H1 (cell line): ENCODE measurements around the gene SMPD2. TPM values are rescaled to one million over a fixed set of nuclear protein-coding genes. Genes with fewer than 3 reads are reported as not detected.
A peak's percentile ranks its signal among the peaks of the same experiment; 100 is the strongest.

Source experiments
- CTCF ChIA-PET: fragments of 300-600 bp; sonication (Branson Sonifier 250); formaldehyde crosslinking; loops from one replicate; lab custom pipeline; 2021; ENCODE audit not compliant: partially characterized antibody; lab: Charles Lee
- POLR2A ChIA-PET: fragments of 300-600 bp; sonication (Branson Sonifier 250); formaldehyde crosslinking; loops from one replicate; lab custom pipeline; 2021; ENCODE audit warnings: inconsistent platforms; ENCODE audit not compliant: partially characterized antibody; lab: Charles Lee
- DNase-seq, 2 experiments: peaks; one replicate each; pipeline versions ENCODE4 v3.0.0 to v3.0.0-alpha.2; 2010 to 2022; ENCODE audit warnings: low spot score in 2 of 2, low read depth in 1 of 2, mixed read lengths in 1 of 2
- FAIRE-seq: peaks from 2 replicates; lab custom pipeline; 2011; peaks lifted over from hg19 to GRCh38; lab: Jason Lieb, UNC
- H2AFZ ChIP-seq: 2 replicates; pipeline ENCODE4 v1.8.1; 2012; ENCODE audit warnings: low read length, inconsistent platforms
- H2AK5ac ChIP-seq: 2 replicates; pipeline ENCODE4 v1.6.1; 2013; ENCODE audit warnings: low read depth, low read length
- H2BK120ac ChIP-seq: replicated peaks from 2 replicates; pipeline ENCODE3; 2013; ENCODE audit warnings: low read depth, low read length, inconsistent platforms
- H2BK12ac ChIP-seq: 2 replicates; pipeline ENCODE4 v1.6.1; 2013; ENCODE audit warnings: low read depth, low read length
- H2BK15ac ChIP-seq: 2 replicates; pipeline ENCODE4 v1.6.1; 2013; ENCODE audit warnings: low read length
- H2BK20ac ChIP-seq: 2 replicates; pipeline ENCODE4 v1.6.1; 2013; ENCODE audit warnings: low read length
- H2BK5ac ChIP-seq: 2 replicates; pipeline ENCODE4 v1.6.1; 2013; ENCODE audit warnings: low read depth, low read length
- H3K14ac ChIP-seq: 2 replicates; pipeline ENCODE4 v1.6.1; 2013; ENCODE audit warnings: inconsistent platforms; ENCODE audit not compliant: insufficient read length
- H3K18ac ChIP-seq: 2 replicates; pipeline ENCODE4 v1.6.1; 2013; ENCODE audit warnings: low read length; ENCODE audit errors: extremely low read depth
- H3K23ac ChIP-seq: 2 replicates; pipeline ENCODE4 v1.6.1; 2013; ENCODE audit warnings: inconsistent platforms; ENCODE audit not compliant: insufficient read length
- H3K23me2 ChIP-seq: 2 replicates; pipeline ENCODE4 v1.6.1; 2013; ENCODE audit warnings: low read depth, low read length
- H3K27ac ChIP-seq: 2 replicates; pipeline ENCODE4 v1.6.1; 2011; ENCODE audit warnings: low read depth, low read length, inconsistent platforms
- H3K27me3 ChIP-seq, 4 experiments: replicated peaks in 1 of 4; 1 replicate in 1 of 4; 2 replicates in 3 of 4; pipeline versions ENCODE4 v1.6.1 to v1.8.1; 2011 to 2013; ENCODE audit warnings: low read length in 3 of 4, mild to moderate bottlenecking in 3 of 4, inconsistent platforms in 2 of 4, mixed read lengths in 2 of 4, moderate library complexity in 1 of 4; ENCODE audit not compliant: control insufficient read depth in 3 of 4, insufficient read depth in 3 of 4; ENCODE audit errors: extremely low read depth in 1 of 4
- H3K36me3 ChIP-seq, 4 experiments: 2 replicates each; pipeline versions ENCODE4 v1.6.1 to v1.8.1; 2011 to 2013; ENCODE audit warnings: mild to moderate bottlenecking in 4 of 4, low read length in 3 of 4, moderate library complexity in 2 of 4, control low read depth in 1 of 4, inconsistent platforms in 1 of 4; ENCODE audit not compliant: insufficient read depth in 4 of 4, control insufficient read depth in 2 of 4
- H3K4ac ChIP-seq: replicated peaks from 2 replicates; pipeline ENCODE3; 2013; ENCODE audit warnings: low read length, low read depth, mixed read lengths, inconsistent platforms; ENCODE audit not compliant: insufficient read length
- H3K4me1 ChIP-seq, 4 experiments: replicated peaks in 1 of 4; 1 replicate in 1 of 4; 2 replicates in 3 of 4; pipeline versions ENCODE4 v1.6.1 to v1.8.1; 2011 to 2013; ENCODE audit warnings: low read length in 3 of 4, inconsistent platforms in 2 of 4, mixed read lengths in 1 of 4; ENCODE audit not compliant: insufficient read depth in 4 of 4, control insufficient read depth in 3 of 4
- H3K4me2 ChIP-seq, 2 experiments: 2 replicates each; pipeline versions ENCODE4 v1.6.1 to v1.8.1; 2011 to 2013; ENCODE audit warnings: low read depth in 2 of 2, low read length in 2 of 2, control low read depth in 1 of 2, inconsistent platforms in 1 of 2, mild to moderate bottlenecking in 1 of 2; ENCODE audit not compliant: insufficient read depth in 1 of 2
- H3K4me3 ChIP-seq, 4 experiments: fragments of 200-600, 300-600 bp in 1 of 4; sonication (generic), shearing (Covaris generic), sonication (Bioruptor Twin) in 1 of 4; 2 replicates each; pipeline versions ENCODE4 v1.5.1 to v1.8.1; 2011 to 2016; ENCODE audit warnings: low read length in 4 of 4, low read depth in 3 of 4, control low read depth in 2 of 4, inconsistent platforms in 2 of 4, mild to moderate bottlenecking in 2 of 4, mixed read lengths in 1 of 4, moderate library complexity in 1 of 4; ENCODE audit not compliant: insufficient read depth in 2 of 4; ENCODE audit errors: extremely low read depth in 1 of 4
- H3K56ac ChIP-seq: replicated peaks from 2 replicates; pipeline ENCODE3; 2013; ENCODE audit warnings: low read depth, mild to moderate bottlenecking, mixed read lengths, low read length, inconsistent platforms; ENCODE audit not compliant: insufficient read length
- H3K79me1 ChIP-seq: 2 replicates; pipeline ENCODE4 v1.6.1; 2013; ENCODE audit warnings: low read depth, low read length, control low read depth
- H3K79me2 ChIP-seq, 2 experiments: 2 replicates each; pipeline versions ENCODE4 v1.6.1 to v1.8.1; 2012 to 2013; ENCODE audit warnings: low read length in 2 of 2, mild to moderate bottlenecking in 2 of 2, inconsistent platforms in 1 of 2; ENCODE audit not compliant: insufficient read depth in 2 of 2, control insufficient read depth in 1 of 2
- H3K9ac ChIP-seq, 4 experiments: replicated peaks in 1 of 4; 1 replicate in 1 of 4; 2 replicates in 3 of 4; pipeline versions ENCODE4 v1.6.1 to v1.8.1; 2011 to 2013; ENCODE audit warnings: low read depth in 3 of 4, low read length in 3 of 4, control low read depth in 2 of 4, mild to moderate bottlenecking in 2 of 4, moderate library complexity in 2 of 4, inconsistent platforms in 1 of 4; ENCODE audit errors: extremely low read depth in 1 of 4
- H3K9me3 ChIP-seq, 2 experiments: 2 replicates each; pipeline versions ENCODE4 v1.6.1 to v1.8.1; 2012 to 2013; ENCODE audit warnings: mild to moderate bottlenecking in 2 of 2, moderate library complexity in 2 of 2, control low read depth in 1 of 2, inconsistent platforms in 1 of 2, low read depth in 1 of 2, low read length in 1 of 2, mixed read lengths in 1 of 2; ENCODE audit not compliant: insufficient read depth in 2 of 2
- H4K20me1 ChIP-seq, 2 experiments: replicated peaks in 1 of 2; 2 replicates each; pipeline versions ENCODE3 to v1.8.1; 2011 to 2013; ENCODE audit warnings: inconsistent platforms in 2 of 2, low read length in 2 of 2, mild to moderate bottlenecking in 1 of 2; ENCODE audit not compliant: insufficient read depth in 2 of 2, control insufficient read depth in 1 of 2
- H4K5ac ChIP-seq: 2 replicates; pipeline ENCODE4 v1.6.1; 2013; ENCODE audit warnings: low read length, low read depth, mixed read lengths, inconsistent platforms; ENCODE audit not compliant: insufficient read length
- H4K8ac ChIP-seq: 2 replicates; pipeline ENCODE4 v1.8.0; 2013; ENCODE audit warnings: mild to moderate bottlenecking, moderate library complexity, low read length, inconsistent platforms; ENCODE audit not compliant: insufficient read depth; ENCODE audit errors: extremely low read depth
- H4K91ac ChIP-seq: replicated peaks from 2 replicates; pipeline ENCODE3; 2013; ENCODE audit warnings: low read length, mixed read lengths, inconsistent platforms; ENCODE audit not compliant: insufficient read length
- BCL11A ChIP-seq, 2 experiments: IDR thresholded peaks; one replicate each; pipeline ENCODE4 v1.6.1; 2011; ENCODE audit warnings: low read depth in 2 of 2, low read length in 2 of 2, mild to moderate bottlenecking in 2 of 2
- KDM4A ChIP-seq: IDR thresholded peaks from one replicate; pipeline ENCODE4 v1.7.1; 2012; ENCODE audit warnings: low read depth, mild to moderate bottlenecking, moderate library complexity, low read length, inconsistent platforms; ENCODE audit not compliant: severe bottlenecking
- RXRA ChIP-seq: IDR thresholded peaks from 2 replicates; pipeline ENCODE4 v1.6.1; 2011; ENCODE audit warnings: low read depth, mild to moderate bottlenecking, low read length, moderate library complexity; ENCODE audit not compliant: insufficient read depth
- SIRT6 ChIP-seq: IDR thresholded peaks from one replicate; pipeline ENCODE4 v1.7.1; 2012; ENCODE audit warnings: low read length, inconsistent platforms
- TCF12 ChIP-seq: IDR thresholded peaks from 2 replicates; pipeline ENCODE4 v1.6.1; 2011; ENCODE audit warnings: low read depth, mild to moderate bottlenecking, low read length
- YY1 ChIP-seq: IDR thresholded peaks from 2 replicates; pipeline ENCODE4 v1.6.1; 2011; ENCODE audit warnings: low read depth, mild to moderate bottlenecking, low read length
- WGBS, 2 experiments: shearing (Covaris generic) in 1 of 2; methylation state at CpG; one replicate each; pipeline versions ENCODE4 v1.1.6 to v1.1.7; 2013 to 2015; ENCODE audit warnings: low lambda C conversion rate in 2 of 2, mixed read lengths in 2 of 2, inconsistent platforms in 1 of 2, low coverage in 1 of 2, missing lambda C conversion rate in 1 of 2; ENCODE audit not compliant: insufficient replicate concordance in 2 of 2, insufficient coverage in 1 of 2, insufficient read length in 1 of 2; ENCODE audit errors: extremely low coverage in 1 of 2, missing lambda C conversion rate in 1 of 2; 5-methylcytosine and 5-hydroxymethylcytosine counted together
- polyA plus RNA-seq, 7 experiments: library from polyadenylated mRNA; depleted of rRNA in 3 of 7; stranded (reverse) in 5 of 7; unstranded in 2 of 7; fragments of >200 nt in 5 of 7; fragments of 200-250 nt in 2 of 7; gene quantifications; 1 replicate in 5 of 7; 2 replicates in 1 of 7; 4 replicates in 1 of 7; pipeline versions ENCODE4 v1.2.1 to v1.2.3, GENCODE V29; 2011 to 2013; ENCODE audit warnings: missing spikeins in 2 of 7, mixed read lengths in 2 of 7
- total RNA-seq: library from RNA; stranded (reverse); fragmentation: NEBNext Ultra II Directional; extraction: Animal tissue kit (Norgen Biotek cat#: 25700); gene quantifications from 2 replicates; pipeline ENCODE4 v1.2.1, GENCODE V29; 2021
- TF ChIP-seq, protein P1 (sequence below), 3 experiments: IDR thresholded peaks; 1 replicate in 2 of 3; 2 replicates in 1 of 3; pipeline versions ENCODE4 v1.5.1 to v1.6.1; 2011; ENCODE audit warnings: low read length in 3 of 3, mild to moderate bottlenecking in 3 of 3, inconsistent platforms in 2 of 3, low read depth in 1 of 3, moderate library complexity in 1 of 3; ENCODE audit not compliant: insufficient read depth in 1 of 3; ENCODE audit errors: control extremely low read depth in 1 of 3
- TF ChIP-seq, protein P2 (sequence below): IDR thresholded peaks from 2 replicates; pipeline ENCODE4 v1.6.1; 2011; ENCODE audit warnings: low read depth, mild to moderate bottlenecking, low read length; ENCODE audit not compliant: insufficient read depth

Gene SMPD2
- total and polyA plus RNA-seq, 2 of the 8 experiments (the other 6 are each of a cell fraction or from before 2014, with no cell fraction given), result 11.5 to 17.2 TPM

DNA sequence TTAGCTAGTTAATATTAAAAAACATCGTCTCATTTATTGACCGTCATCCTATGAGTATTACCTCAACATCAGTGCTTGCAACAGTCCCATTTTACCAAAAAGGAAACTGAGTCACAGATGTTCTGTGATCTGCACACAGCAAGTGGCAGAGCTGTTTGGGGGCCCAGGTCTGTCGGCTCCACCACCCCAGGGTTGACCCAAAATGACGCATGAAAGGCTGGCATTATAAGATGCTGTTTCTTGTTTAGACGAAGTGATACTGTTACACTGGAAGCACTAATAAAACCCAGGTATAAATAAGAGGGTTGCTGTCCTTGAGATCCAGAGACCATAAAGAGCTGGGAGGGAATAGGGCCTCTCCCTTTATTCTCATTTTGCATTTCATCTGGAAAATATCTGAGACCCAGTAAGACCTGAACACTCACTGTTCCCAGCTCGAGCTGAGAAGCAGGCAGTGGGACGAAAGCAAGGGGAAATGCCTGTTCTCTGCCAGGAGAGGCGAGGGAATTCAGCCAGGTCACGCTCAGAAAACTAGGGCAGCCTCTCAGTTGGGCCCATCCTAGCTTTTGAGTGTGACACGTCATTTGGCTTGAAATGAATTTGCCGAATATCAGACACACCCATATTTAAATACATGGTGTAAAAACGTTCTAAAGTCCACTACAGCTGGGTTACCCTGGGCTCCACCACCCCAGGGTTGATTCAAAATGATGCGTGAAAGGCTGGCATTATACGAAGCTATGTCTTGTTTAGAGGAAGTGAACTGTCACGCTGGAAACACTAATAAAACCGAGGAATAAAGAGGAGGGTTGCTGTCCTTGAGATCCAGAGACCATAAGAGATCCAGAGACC is 16.4 kb downstream of the SMPD2 start:
- H2BK15ac ChIP-seq, result no peak overlapping the region
- 74% methylated on average over 16 of the region's 16 CpGs; no CpG with 5 or more reads in 1 of the 2 experiments for WGBS, 2 experiments
- no peak overlapping the region for H2BK5ac ChIP-seq
- peaks cover 0 to 3% of the 10 kb centered on the region in 2 experiments; a peak in 1 of 4 replicates for H3K9me3 ChIP-seq
- no peaks in the 10 kb centered on the region; the same call in 1 of the 2 replicates for H3K79me1 ChIP-seq
- FAIRE-seq (no peak), DNase-seq (no peak)
- H2BK120ac ChIP-seq, result no peak overlapping the region
- no peak overlapping the region; a peak in 1 of 7 replicates for H3K9ac ChIP-seq
- no peak overlapping the region for H4K91ac ChIP-seq
- ChIA-PET CTCF (interaction anchor here (0.8 to 7.5 kb wide), 9 partner anchors 9 to 854 kb away, joined by 3 to 63 read pairs (median 4); partner anchors contain the start of genes PPIL6 and SMPD2), POLR2A (interaction anchor here (1.0 to 7.5 kb wide), 11 partner anchors 8 to 106 kb away, joined by 3 to 85 read pairs (median 5); partner anchors contain the start of genes PPIL6 and SMPD2)
- peaks cover 8% of the 10 kb centered on the region for H3K23me2 ChIP-seq
- no peak overlapping the region for H3K14ac ChIP-seq
- no peak overlapping the region for H3K23ac ChIP-seq
- peak overlapping the region; percentile 60 to 84 (median 64); a peak in 6 of 8 replicates for H3K4me3 ChIP-seq
- no peak overlapping the region for H3K27ac ChIP-seq
- no peak overlapping the region for H2AK5ac ChIP-seq
- 0 out of 2 replicates have a peak overlapping the region, but pooled peaks have one; percentile 14 for H3K18ac ChIP-seq
- no peak overlapping the region for H2BK20ac ChIP-seq
- H3K56ac ChIP-seq, result no peak overlapping the region
- H3K4ac ChIP-seq, result no peak overlapping the region
- H2AFZ ChIP-seq, result no peak overlapping the region
- no peaks in the 10 kb centered on the region for H4K20me1 ChIP-seq
- no peaks in the 10 kb centered on the region for H3K27me3 ChIP-seq
- H2BK12ac ChIP-seq, result no peak overlapping the region
- H4K8ac ChIP-seq, result no peak overlapping the region
- peaks cover 4 to 17% (median 11%) of the 10 kb centered on the region in 4 experiments for H3K4me1 ChIP-seq
- peaks cover 0 to 2% of the 10 kb centered on the region in 2 experiments; a peak in 1 of 4 replicates for H3K79me2 ChIP-seq
- H3K36me3 ChIP-seq, result peaks cover 0 to 22% (median 11%) of the 10 kb centered on the region in 4 experiments; a peak in 7 of 8 replicates
- peak overlapping the region; percentile 87 to 88 for H3K4me2 ChIP-seq
- H4K5ac ChIP-seq, result no peak overlapping the region
- no peak for TF ChIP-seq TCF12
- no peak for TF ChIP-seq BCL11A (IDR thresholded peaks at IDR 0.05; ENCODE audit: low read depth in 2 of 2, low read length in 2 of 2)
- TF ChIP-seq, protein P1, sequence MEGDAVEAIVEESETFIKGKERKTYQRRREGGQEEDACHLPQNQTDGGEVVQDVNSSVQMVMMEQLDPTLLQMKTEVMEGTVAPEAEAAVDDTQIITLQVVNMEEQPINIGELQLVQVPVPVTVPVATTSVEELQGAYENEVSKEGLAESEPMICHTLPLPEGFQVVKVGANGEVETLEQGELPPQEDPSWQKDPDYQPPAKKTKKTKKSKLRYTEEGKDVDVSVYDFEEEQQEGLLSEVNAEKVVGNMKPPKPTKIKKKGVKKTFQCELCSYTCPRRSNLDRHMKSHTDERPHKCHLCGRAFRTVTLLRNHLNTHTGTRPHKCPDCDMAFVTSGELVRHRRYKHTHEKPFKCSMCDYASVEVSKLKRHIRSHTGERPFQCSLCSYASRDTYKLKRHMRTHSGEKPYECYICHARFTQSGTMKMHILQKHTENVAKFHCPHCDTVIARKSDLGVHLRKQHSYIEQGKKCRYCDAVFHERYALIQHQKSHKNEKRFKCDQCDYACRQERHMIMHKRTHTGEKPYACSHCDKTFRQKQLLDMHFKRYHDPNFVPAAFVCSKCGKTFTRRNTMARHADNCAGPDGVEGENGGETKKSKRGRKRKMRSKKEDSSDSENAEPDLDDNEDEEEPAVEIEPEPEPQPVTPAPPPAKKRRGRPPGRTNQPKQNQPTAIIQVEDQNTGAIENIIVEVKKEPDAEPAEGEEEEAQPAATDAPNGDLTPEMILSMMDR (IDR thresholded peaks at IDR 0.05; ENCODE audit: control extremely low read depth in 1 of 3, insufficient read depth in 1 of 3, low read depth in 1 of 3, low read length in 3 of 3), result no peak
- TF ChIP-seq, protein P2, sequence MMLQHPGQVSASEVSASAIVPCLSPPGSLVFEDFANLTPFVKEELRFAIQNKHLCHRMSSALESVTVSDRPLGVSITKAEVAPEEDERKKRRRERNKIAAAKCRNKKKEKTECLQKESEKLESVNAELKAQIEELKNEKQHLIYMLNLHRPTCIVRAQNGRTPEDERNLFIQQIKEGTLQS, result no peak
- TF ChIP-seq YY1, result no peak
- no peak for TF ChIP-seq SIRT6
- TF ChIP-seq RXRA, result no peak
- TF ChIP-seq KDM4A, result no peak
